ENCODE measurements around the gene SARS1. TPM values are rescaled to one million over a fixed set of nuclear protein-coding genes. Genes with fewer than 3 reads are reported as not detected.

SARS1 gene, protein sequence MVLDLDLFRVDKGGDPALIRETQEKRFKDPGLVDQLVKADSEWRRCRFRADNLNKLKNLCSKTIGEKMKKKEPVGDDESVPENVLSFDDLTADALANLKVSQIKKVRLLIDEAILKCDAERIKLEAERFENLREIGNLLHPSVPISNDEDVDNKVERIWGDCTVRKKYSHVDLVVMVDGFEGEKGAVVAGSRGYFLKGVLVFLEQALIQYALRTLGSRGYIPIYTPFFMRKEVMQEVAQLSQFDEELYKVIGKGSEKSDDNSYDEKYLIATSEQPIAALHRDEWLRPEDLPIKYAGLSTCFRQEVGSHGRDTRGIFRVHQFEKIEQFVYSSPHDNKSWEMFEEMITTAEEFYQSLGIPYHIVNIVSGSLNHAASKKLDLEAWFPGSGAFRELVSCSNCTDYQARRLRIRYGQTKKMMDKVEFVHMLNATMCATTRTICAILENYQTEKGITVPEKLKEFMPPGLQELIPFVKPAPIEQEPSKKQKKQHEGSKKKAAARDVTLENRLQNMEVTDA
- total RNA-seq (100 to 1,000 TPM; 122 to 131 TPM), total RNA-seq (99.9 to 481 (median 161) reads per million in 172 experiments)
- polyA plus RNA-seq (2013, experiment 1 of 2), result 112 TPM
- 122 TPM for polyA plus RNA-seq (2013, experiment 2 of 2)

GRCh38 chr1:109213824-109214693 is at the start of gene SARS1:
TSS of gene SARS1 (plus strand) at chr1:109213918. CDS start at chr1:109213993, 75 bp downstream.
- peak within 1 kb of the TSS; percentile 81 for H3K4me3 ChIP-seq (ENCODE audit: low read length)
- H3K27me3 ChIP-seq (ENCODE audit: control insufficient read depth in 1 of 2, insufficient read depth in 2 of 2, low read length in 2 of 2), result no peaks in the 10 kb centered on the region
- Mint-ChIP-seq H3K27me3 (no peaks in the 10 kb centered on the region), H3K9me3 (no peaks in the 10 kb centered on the region), H3K27ac (peak within 1 kb of the TSS; percentile 90), H3K36me3 (ENCODE audit: low read depth) (peaks cover 40% of the 10 kb centered on the region), H3K4me1 (ENCODE audit: low read depth) (peaks cover 41% of the 10 kb centered on the region), H3K4me3 (peak within 1 kb of the TSS; percentile 99)
- intact Hi-C loops (cut with DNase I, micrococcal nuclease), result loop anchor here (5.0 to 10.0 kb wide), 6 partner anchors 68 to 411 kb away; partner anchors contain the start of genes ELAPOR1 (in 2 of the 2), PSRC1 (in 1 of the 2) and WDR47 (in 1 of the 2)
- H3K27ac ChIP-seq (ENCODE audit: low read depth in 1 of 2, low read length in 2 of 2), result peak within 1 kb of the TSS; percentile 73 to 74
- ATAC-seq (ENCODE audit: poor library complexity), result peak; percentile 82
- peak; percentile 75 to 95 (median 88) for DNase-seq
- H3K4me1 ChIP-seq (ENCODE audit: insufficient read depth, low read length), result peaks cover 33% of the 10 kb centered on the region
- TF ChIP-seq, protein P1, sequence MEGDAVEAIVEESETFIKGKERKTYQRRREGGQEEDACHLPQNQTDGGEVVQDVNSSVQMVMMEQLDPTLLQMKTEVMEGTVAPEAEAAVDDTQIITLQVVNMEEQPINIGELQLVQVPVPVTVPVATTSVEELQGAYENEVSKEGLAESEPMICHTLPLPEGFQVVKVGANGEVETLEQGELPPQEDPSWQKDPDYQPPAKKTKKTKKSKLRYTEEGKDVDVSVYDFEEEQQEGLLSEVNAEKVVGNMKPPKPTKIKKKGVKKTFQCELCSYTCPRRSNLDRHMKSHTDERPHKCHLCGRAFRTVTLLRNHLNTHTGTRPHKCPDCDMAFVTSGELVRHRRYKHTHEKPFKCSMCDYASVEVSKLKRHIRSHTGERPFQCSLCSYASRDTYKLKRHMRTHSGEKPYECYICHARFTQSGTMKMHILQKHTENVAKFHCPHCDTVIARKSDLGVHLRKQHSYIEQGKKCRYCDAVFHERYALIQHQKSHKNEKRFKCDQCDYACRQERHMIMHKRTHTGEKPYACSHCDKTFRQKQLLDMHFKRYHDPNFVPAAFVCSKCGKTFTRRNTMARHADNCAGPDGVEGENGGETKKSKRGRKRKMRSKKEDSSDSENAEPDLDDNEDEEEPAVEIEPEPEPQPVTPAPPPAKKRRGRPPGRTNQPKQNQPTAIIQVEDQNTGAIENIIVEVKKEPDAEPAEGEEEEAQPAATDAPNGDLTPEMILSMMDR (IDR thresholded peaks at IDR 0.05), result no peak
- ChIA-PET POLR2A (interaction anchor here (0.6 to 3.3 kb wide), 29 partner anchors 8 to 1750 kb away, joined by 3 to 36 read pairs (median 6); partner anchors contain the start of genes AHCYL1, ATXN7L2, CLCC1 and ELAPOR1), CTCF (interaction anchor here (1.1 to 1.8 kb wide), 3 partner anchors 8 to 13 kb away, joined by 3 to 9 read pairs (median 3); no protein-coding TSS in a partner anchor)
- no peaks in the 10 kb centered on the region for H3K9me3 ChIP-seq (ENCODE audit: control insufficient read depth in 1 of 2, insufficient read depth in 1 of 2, low read length in 2 of 2)
- H3K36me3 ChIP-seq (ENCODE audit: insufficient read depth, low read length), result peaks cover 12% of the 10 kb centered on the region

GRCh38 chr1:109164538-109164937 is 49.2 kb upstream of the SARS1 start:
- Histone ChIP-seq H3K27me3 (ENCODE audit: control insufficient read depth in 1 of 2, insufficient read depth in 2 of 2, low read length in 2 of 2) (no peaks in the 10 kb centered on the region), H3K4me3 (ENCODE audit: low read length) (no peak overlapping the region), H3K27ac (ENCODE audit: low read depth in 1 of 2, low read length in 2 of 2) (no peak overlapping the region), H3K4me1 (ENCODE audit: insufficient read depth, low read length) (peaks cover 16% of the 10 kb centered on the region), H3K9me3 (ENCODE audit: control insufficient read depth in 1 of 2, insufficient read depth in 1 of 2, low read length in 2 of 2) (no peaks in the 10 kb centered on the region), H3K36me3 (ENCODE audit: insufficient read depth, low read length) (peaks cover 15% of the 10 kb centered on the region)
- TF ChIP-seq, protein P1 (IDR thresholded peaks at IDR 0.05), result no peak
- intact Hi-C loops (cut with DNase I, micrococcal nuclease), result no loop called here
- ATAC-seq (ENCODE audit: poor library complexity), result no peak
- Mint-ChIP-seq H3K4me1 (ENCODE audit: low read depth) (peaks cover 14% of the 10 kb centered on the region), H3K27ac (no peak overlapping the region), H3K27me3 (no peaks in the 10 kb centered on the region), H3K4me3 (no peak overlapping the region), H3K36me3 (ENCODE audit: low read depth) (peaks cover 31% of the 10 kb centered on the region), H3K9me3 (no peaks in the 10 kb centered on the region)
- ChIA-PET CTCF (no interaction called here), POLR2A (interaction anchor here (0.6 kb wide), 1 partner anchor 338 kb away, joined by 3 read pairs; no protein-coding TSS in a partner anchor)
- no peak for DNase-seq

DNA sequence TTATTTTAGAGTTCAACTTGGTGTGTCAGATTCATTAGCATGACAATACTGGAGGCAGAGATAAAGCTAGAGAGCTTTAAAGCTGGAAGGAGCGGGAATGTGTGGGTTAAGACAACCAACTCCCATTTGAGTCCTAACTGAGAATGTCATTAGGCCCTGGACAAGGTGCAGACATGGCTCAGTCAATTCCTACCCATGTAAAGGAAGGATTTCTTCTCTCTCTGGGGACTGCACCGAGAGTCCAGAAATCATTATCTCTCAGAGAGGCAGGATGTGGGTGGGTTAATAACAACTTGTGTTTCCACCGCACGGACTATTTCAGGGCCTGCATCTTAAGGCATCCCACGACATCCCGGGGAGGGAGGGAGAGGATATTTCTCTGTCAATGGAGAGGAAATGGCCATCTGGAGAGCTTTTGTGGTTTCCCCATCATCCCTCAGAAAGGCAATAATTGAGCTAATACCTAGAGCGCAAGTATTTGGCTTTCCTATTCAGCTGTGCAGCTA is 46.7 kb upstream of the SARS1 start:
- Histone ChIP-seq H3K4me1 (ENCODE audit: insufficient read depth, low read length) (peaks cover 10% of the 10 kb centered on the region), H3K27ac (ENCODE audit: low read depth in 1 of 2, low read length in 2 of 2) (no peak overlapping the region), H3K4me3 (ENCODE audit: low read length) (no peak overlapping the region), H3K36me3 (ENCODE audit: insufficient read depth, low read length) (peaks cover 15% of the 10 kb centered on the region), H3K9me3 (ENCODE audit: control insufficient read depth in 1 of 2, insufficient read depth in 1 of 2, low read length in 2 of 2) (no peaks in the 10 kb centered on the region), H3K27me3 (ENCODE audit: control insufficient read depth in 1 of 2, insufficient read depth in 2 of 2, low read length in 2 of 2) (no peaks in the 10 kb centered on the region)
- ChIA-PET CTCF (no interaction called here), POLR2A (no interaction called here)
- intact Hi-C loops (cut with DNase I, micrococcal nuclease), result no loop called here
- DNase-seq (no peak), ATAC-seq (ENCODE audit: poor library complexity) (no peak)
- Mint-ChIP-seq H3K36me3 (ENCODE audit: low read depth) (peaks cover 31% of the 10 kb centered on the region), H3K4me1 (ENCODE audit: low read depth) (peaks cover 9% of the 10 kb centered on the region), H3K9me3 (no peaks in the 10 kb centered on the region), H3K27me3 (no peaks in the 10 kb centered on the region), H3K4me3 (no peak overlapping the region), H3K27ac (no peak overlapping the region)
- TF ChIP-seq, protein P1 (IDR thresholded peaks at IDR 0.05), result no peak

All from CD4-positive, alpha-beta T cell (primary cell).